H1 (cell line): ENCODE data around the gene TMEM266. TPM values are rescaled to one million over a fixed set of nuclear protein-coding genes. Genes with fewer than 3 reads are reported as not detected.

Experiments
- CTBP2 ChIP-seq: IDR thresholded peaks from 2 replicates; pipeline ENCODE4 v1.7.0; 2011; ENCODE audit warnings: borderline replicate concordance, mild to moderate bottlenecking, moderate library complexity, mixed read lengths, low read length; ENCODE audit not compliant: insufficient read depth, insufficient read length
- KDM1A ChIP-seq: fragments of 200-600, 300-600 bp; sonication (generic); IDR thresholded peaks from 2 replicates; pipeline ENCODE4 v1.7.1; 2016; ENCODE audit warnings: mild to moderate bottlenecking, low read length, borderline replicate concordance
- KDM4A ChIP-seq: IDR thresholded peaks from one replicate; pipeline ENCODE4 v1.7.1; 2012; ENCODE audit warnings: low read depth, mild to moderate bottlenecking, moderate library complexity, low read length, inconsistent platforms; ENCODE audit not compliant: severe bottlenecking
- RFX5 ChIP-seq: IDR thresholded peaks from 2 replicates; pipeline ENCODE4 v1.6.1; 2011; ENCODE audit warnings: low read depth, low read length, improper control_type of control experiment, borderline replicate concordance
- RNF2 ChIP-seq: fragments of 200-900, 300-1000 bp; sonication (generic); IDR thresholded peaks from 2 replicates; pipeline ENCODE4 v1.7.1; 2016; ENCODE audit warnings: borderline replicate concordance, low read depth, mild to moderate bottlenecking, antibody characterized with exemption, low read length; ENCODE audit not compliant: poor library complexity, severe bottlenecking; ENCODE audit errors: missing control alignments
- SP4 ChIP-seq: IDR thresholded peaks from 2 replicates; pipeline ENCODE4 v1.6.1; 2012; ENCODE audit warnings: low read length, inconsistent platforms
- TEAD4 ChIP-seq: IDR thresholded peaks from 2 replicates; pipeline ENCODE4 v1.6.1; 2012; ENCODE audit warnings: low read depth, low read length, inconsistent platforms, mixed read lengths
- polyA plus RNA-seq, 7 experiments: library from polyadenylated mRNA; depleted of rRNA in 3 of 7; stranded (reverse) in 5 of 7; unstranded in 2 of 7; fragments of >200 nt in 5 of 7; fragments of 200-250 nt in 2 of 7; gene quantifications; 1 replicate in 5 of 7; 2 replicates in 1 of 7; 4 replicates in 1 of 7; pipeline versions ENCODE4 v1.2.1 to v1.2.3, GENCODE V29; 2011 to 2013; ENCODE audit warnings: missing spikeins in 2 of 7, mixed read lengths in 2 of 7
- total RNA-seq: library from RNA; stranded (reverse); fragmentation: NEBNext Ultra II Directional; extraction: Animal tissue kit (Norgen Biotek cat#: 25700); gene quantifications from 2 replicates; pipeline ENCODE4 v1.2.1, GENCODE V29; 2021

The TMEM266 gene
- total and polyA plus RNA-seq, 2 of the 8 experiments (the other 6 are each of a cell fraction or from before 2014, with no cell fraction given): 2.6 TPM

GRCh38 chr15:76239786-76240185 lies 180.0 kb downstream of the TMEM266 start (continued):
- TF ChIP-seq RNF2 (no peak), KDM1A (no peak), CTBP2 (no peak), RFX5 (no peak), KDM4A (no peak), SP4 (no peak), TEAD4 (no peak)
